ENCODE data around the gene RNF168. TPM values are rescaled to one million over a fixed set of nuclear protein-coding genes. Genes with fewer than 3 reads are reported as not detected.

RNF168 gene
- total RNA-seq, 1 experiment from 2014 or later, result 25.1 TPM

- Histone ChIP-seq H3K27ac (ENCODE audit: low read depth, low read length) (no peak overlapping the region), H3K79me2 (ENCODE audit: insufficient read depth, low read length) (peaks cover 81% of the 10 kb centered on the region), H3K9me3 (ENCODE audit: control insufficient read depth in 1 of 2, insufficient read depth in 1 of 2, low read depth in 1 of 2, low read length in 2 of 2) (no peaks in the 10 kb centered on the region), H3K27me3 (ENCODE audit: insufficient read depth, low read length) (no peaks in the 10 kb centered on the region), H3K4me3 (replicated peaks in 1 of 2; ENCODE audit: low read depth in 1 of 2, low read length in 2 of 2) (no peak overlapping the region), H3K36me3 (ENCODE audit: control insufficient read depth in 1 of 2, insufficient read depth in 2 of 2, low read length in 2 of 2) (peaks cover 9 to 21% of the 10 kb centered on the region in 2 experiments), H3K4me1 (ENCODE audit: control insufficient read depth in 1 of 2, insufficient read depth in 2 of 2, low read length in 2 of 2) (no peaks in the 10 kb centered on the region), H4K20me1 (ENCODE audit: insufficient read depth) (peaks cover 7% of the 10 kb centered on the region; the same call in 1 of the 2 replicates), H3K9me2 (ENCODE audit: insufficient read depth) (no peaks in the 10 kb centered on the region), H2AFZ (ENCODE audit: low read depth, low read length, poor library complexity, severe bottlenecking) (no peak overlapping the region), H3K4me2 (ENCODE audit: low read length) (no peak overlapping the region), H3K9ac (ENCODE audit: low read length) (no peak overlapping the region)
- POLR2A ChIA-PET, result no interaction called here
- CTCF ChIA-PET, result interaction anchor here (0.9 to 1.0 kb wide), 2 partner anchors 29 to 416 kb away, joined by 3 read pairs; no protein-coding TSS in a partner anchor
- ATAC-seq (no peak), DNase-seq (ENCODE audit: low read depth, low spot score) (no peak)
- no TSS peak for BruUV-seq (replicated peaks)
- TF ChIP-seq ZFX (IDR thresholded peaks at IDR 0.05), result no peak
- TF ChIP-seq CEBPB (IDR thresholded peaks at IDR 0.05; ENCODE audit: low read depth), result no peak
- TF ChIP-seq POLR2AphosphoS5 (IDR thresholded peaks at IDR 0.05; ENCODE audit: low read depth, low read length), result no peak
- no peak for TF ChIP-seq FOSL1 (IDR thresholded peaks at IDR 0.05; ENCODE audit: low read depth)
- no peak for TF ChIP-seq SP1 (IDR thresholded peaks at IDR 0.05; ENCODE audit: low read depth)
- TF ChIP-seq SIN3A (IDR thresholded peaks at IDR 0.05; ENCODE audit: low read depth), result no peak
- no peak for TF ChIP-seq ZNF274 (IDR thresholded peaks at IDR 0.05; ENCODE audit: low read depth, low read length)
- no peak for TF ChIP-seq CBX3 (IDR thresholded peaks at IDR 0.05; ENCODE audit: low read depth)
- no peak for TF ChIP-seq MAX (IDR thresholded peaks at IDR 0.05)
- no peak for TF ChIP-seq EZH2phosphoT487 (IDR thresholded peaks at IDR 0.05; ENCODE audit: borderline replicate concordance)
- no peak for TF ChIP-seq RAD21 (IDR thresholded peaks at IDR 0.05; ENCODE audit: low read depth)
- no peak for TF ChIP-seq JUND (IDR thresholded peaks at IDR 0.05)
- TF ChIP-seq EGR1 (IDR thresholded peaks at IDR 0.05; ENCODE audit: low read depth), result no peak
- TF ChIP-seq, protein P1, sequence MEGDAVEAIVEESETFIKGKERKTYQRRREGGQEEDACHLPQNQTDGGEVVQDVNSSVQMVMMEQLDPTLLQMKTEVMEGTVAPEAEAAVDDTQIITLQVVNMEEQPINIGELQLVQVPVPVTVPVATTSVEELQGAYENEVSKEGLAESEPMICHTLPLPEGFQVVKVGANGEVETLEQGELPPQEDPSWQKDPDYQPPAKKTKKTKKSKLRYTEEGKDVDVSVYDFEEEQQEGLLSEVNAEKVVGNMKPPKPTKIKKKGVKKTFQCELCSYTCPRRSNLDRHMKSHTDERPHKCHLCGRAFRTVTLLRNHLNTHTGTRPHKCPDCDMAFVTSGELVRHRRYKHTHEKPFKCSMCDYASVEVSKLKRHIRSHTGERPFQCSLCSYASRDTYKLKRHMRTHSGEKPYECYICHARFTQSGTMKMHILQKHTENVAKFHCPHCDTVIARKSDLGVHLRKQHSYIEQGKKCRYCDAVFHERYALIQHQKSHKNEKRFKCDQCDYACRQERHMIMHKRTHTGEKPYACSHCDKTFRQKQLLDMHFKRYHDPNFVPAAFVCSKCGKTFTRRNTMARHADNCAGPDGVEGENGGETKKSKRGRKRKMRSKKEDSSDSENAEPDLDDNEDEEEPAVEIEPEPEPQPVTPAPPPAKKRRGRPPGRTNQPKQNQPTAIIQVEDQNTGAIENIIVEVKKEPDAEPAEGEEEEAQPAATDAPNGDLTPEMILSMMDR (IDR thresholded peaks at IDR 0.05 in 2 of 3, conservative IDR thresholded peaks at IDR 0.05 in 1 of 3; ENCODE audit: borderline replicate concordance in 1 of 3, insufficient read depth in 1 of 3, low read depth in 2 of 3, low read length in 2 of 3), result no peak
- TF ChIP-seq EZH2 (IDR thresholded peaks at IDR 0.05), result no peak
- no peak for TF ChIP-seq SRF (IDR thresholded peaks at IDR 0.05; ENCODE audit: low read depth)
- intact Hi-C loops (cut with micrococcal nuclease), result no loop called here
- RAD21 ChIA-PET (ENCODE audit: low non-redundant PET in 1 of 2, low total read pairs in 2 of 2, uncharacterized antibody in 2 of 2, unreplicated experiment in 2 of 2), result no interaction called here
These were observed 13.8 kb downstream of the RNF168 start for GRCh38 chr3:196489747-196490146.
